Testis (tissue), 3 donors: ENCODE results near the gene MISP. TPM values are rescaled to one million over a fixed set of nuclear protein-coding genes. Genes with fewer than 3 reads are reported as not detected.
"Not testable (repeated sequence)": the region's sequence is repeated elsewhere in the genome, so short reads cannot be mapped to it uniquely, and the experiment has no call there.

Experiments
- DNase-seq: peaks from one replicate; pipeline ENCODE4 v3.0.0-alpha.2; 2019
- H3K27ac ChIP-seq, 2 donors: fragments of 200-600 bp; sonication (generic); one replicate each; pipeline ENCODE4 v1.5.1; 2019
- H3K27me3 ChIP-seq: fragments of 200-600 bp; sonication (generic); one replicate; pipeline ENCODE4 v1.5.1; 2019
- H3K36me3 ChIP-seq: fragments of 200-600 bp; sonication (generic); one replicate; pipeline ENCODE4 v1.5.1; 2017; ENCODE audit warnings: low read depth; ENCODE audit errors: missing control alignments
- H3K4me1 ChIP-seq: fragments of 200-600 bp; sonication (generic); one replicate; pipeline ENCODE4 v1.5.1; 2019
- H3K4me3 ChIP-seq, 2 donors: fragments of 200-600 bp; sonication (generic); one replicate each; pipeline ENCODE4 v1.5.1; 2017 to 2019
- H3K9me3 ChIP-seq: fragments of 200-600 bp; sonication (generic); one replicate; pipeline ENCODE4 v1.5.1; 2017
- POLR2A ChIP-seq: fragments of 450-650 bp; IDR thresholded peaks from one replicate; pipeline ENCODE4 v1.6.1; 2017; ENCODE audit warnings: antibody characterized with exemption, mild to moderate bottlenecking, moderate library complexity
- WGBS, 2 donors: methylation state at CpG; one replicate each; pipeline ENCODE4 v1.1.5; 2018; 5-methylcytosine and 5-hydroxymethylcytosine counted together
- intact Hi-C: fragments of 100-400 bp; cut with DNase I; formaldehyde crosslinking; loops from one replicate; pipeline ENCODE4 v1.15.1; 2023; ENCODE audit warnings: low total_unique reads
- polyA plus RNA-seq: library from polyadenylated mRNA; stranded (reverse); fragments of 350-450 nt; fragmentation: Illumina TruSeq; extraction: RNeasy Lipid Tissue Mini Kit (QIAGEN cat#74804); gene quantifications from one replicate; pipeline ENCODE4 v1.2.3, GENCODE V29; 2014; ENCODE audit warnings: low read depth, low replicate concordance; ENCODE audit not compliant: insufficient read depth
- total RNA-seq, 2 donors: library from RNA; depleted of rRNA; stranded (reverse); fragments of >200 nt; gene quantifications; one replicate each; pipeline ENCODE4 v1.2.3, GENCODE V29; 2016
- TF ChIP-seq, protein P1 (sequence below), 3 experiments: fragments of 450-650 bp in 2 of 3; fragments of 200-600 bp in 1 of 3; sonication (generic) in 1 of 3; IDR thresholded peaks; one replicate each; pipeline ENCODE4 v1.5.1; 2016 to 2019; ENCODE audit warnings: antibody characterized with exemption in 3 of 3, mild to moderate bottlenecking in 2 of 3, moderate library complexity in 1 of 3

Gene MISP
- total and polyA plus RNA-seq, 3 donors from 2014 or later: 1.1 to 3.1 (median 1.1) TPM

DNA sequence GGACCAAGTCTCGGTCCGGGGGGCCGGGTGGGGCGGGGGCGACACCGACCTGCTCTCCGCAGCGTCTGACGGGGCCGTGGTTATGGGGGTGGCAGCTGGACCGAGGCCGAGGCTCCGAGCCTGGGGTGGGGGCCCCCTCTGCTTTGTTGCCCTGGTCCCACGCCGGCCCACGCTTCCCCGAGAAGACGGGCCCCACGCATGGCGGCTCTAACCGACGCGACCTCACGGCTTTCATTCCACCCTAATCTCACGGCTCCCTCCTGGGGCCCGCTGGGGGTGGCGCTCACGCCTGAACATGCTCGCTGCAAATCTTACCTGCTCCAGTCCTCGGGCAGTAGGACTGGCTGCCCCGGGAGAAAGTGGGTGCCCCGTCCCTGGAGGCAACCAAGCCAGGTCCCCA is 14.8 kb upstream of the MISP start:
- TF ChIP-seq, protein P1, sequence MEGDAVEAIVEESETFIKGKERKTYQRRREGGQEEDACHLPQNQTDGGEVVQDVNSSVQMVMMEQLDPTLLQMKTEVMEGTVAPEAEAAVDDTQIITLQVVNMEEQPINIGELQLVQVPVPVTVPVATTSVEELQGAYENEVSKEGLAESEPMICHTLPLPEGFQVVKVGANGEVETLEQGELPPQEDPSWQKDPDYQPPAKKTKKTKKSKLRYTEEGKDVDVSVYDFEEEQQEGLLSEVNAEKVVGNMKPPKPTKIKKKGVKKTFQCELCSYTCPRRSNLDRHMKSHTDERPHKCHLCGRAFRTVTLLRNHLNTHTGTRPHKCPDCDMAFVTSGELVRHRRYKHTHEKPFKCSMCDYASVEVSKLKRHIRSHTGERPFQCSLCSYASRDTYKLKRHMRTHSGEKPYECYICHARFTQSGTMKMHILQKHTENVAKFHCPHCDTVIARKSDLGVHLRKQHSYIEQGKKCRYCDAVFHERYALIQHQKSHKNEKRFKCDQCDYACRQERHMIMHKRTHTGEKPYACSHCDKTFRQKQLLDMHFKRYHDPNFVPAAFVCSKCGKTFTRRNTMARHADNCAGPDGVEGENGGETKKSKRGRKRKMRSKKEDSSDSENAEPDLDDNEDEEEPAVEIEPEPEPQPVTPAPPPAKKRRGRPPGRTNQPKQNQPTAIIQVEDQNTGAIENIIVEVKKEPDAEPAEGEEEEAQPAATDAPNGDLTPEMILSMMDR (IDR thresholded peaks at IDR 0.05): no peak
- TF ChIP-seq POLR2A: no peak
- Histone ChIP-seq H3K4me1 (no peaks in the 10 kb centered on the region), H3K9me3 (no peaks in the 10 kb centered on the region), H3K27me3 (no peaks in the 10 kb centered on the region), H3K27ac (no peak overlapping the region), H3K36me3 (no peaks in the 10 kb centered on the region), H3K4me3 (no peak overlapping the region)
- no peak for DNase-seq
- WGBS, 2 donors: 89 to 91% methylated on average over 29 to 32 of the region's 32 CpGs
- intact Hi-C loops: no loop called here

DNA sequence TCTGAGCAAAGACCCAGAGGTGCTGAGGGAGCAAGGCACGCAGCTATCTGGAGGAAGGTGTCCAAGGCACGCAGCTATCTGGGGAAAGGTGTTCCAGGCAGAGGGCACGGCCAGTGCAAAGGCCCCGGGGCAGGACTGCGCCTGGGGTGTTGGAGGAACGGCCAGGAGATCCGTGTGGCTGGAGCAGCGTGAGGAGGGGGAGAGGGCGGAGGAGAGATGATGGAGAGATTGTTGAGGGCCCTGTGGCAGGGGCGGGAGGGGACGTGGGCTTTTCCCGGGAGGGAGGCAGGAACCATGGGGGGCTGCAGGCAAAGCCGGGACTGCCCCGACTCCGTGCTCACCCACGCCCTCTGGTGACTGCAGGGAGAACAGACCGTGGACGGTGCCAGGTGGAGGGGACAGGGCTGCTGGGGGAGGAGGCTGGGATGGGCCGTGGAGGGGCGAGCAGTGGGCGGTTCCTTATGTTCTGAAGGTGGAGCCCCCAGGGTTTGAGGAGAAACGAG is 13.3 kb upstream of the MISP start:
- Histone ChIP-seq H3K27ac (no peak overlapping the region), H3K4me3 (no peak overlapping the region), H3K9me3 (no peaks in the 10 kb centered on the region), H3K4me1 (no peaks in the 10 kb centered on the region), H3K36me3 (no peaks in the 10 kb centered on the region), H3K27me3 (no peaks in the 10 kb centered on the region)
- 60 to 62% methylated on average over 22 of the region's 22 CpGs for WGBS, 2 donors
- TF ChIP-seq, protein P1 (IDR thresholded peaks at IDR 0.05): peak in 2 of 3 experiments; percentile 32 to 41
- TF ChIP-seq POLR2A: no peak
- intact Hi-C loops: no loop called here
- no peak for DNase-seq

DNA sequence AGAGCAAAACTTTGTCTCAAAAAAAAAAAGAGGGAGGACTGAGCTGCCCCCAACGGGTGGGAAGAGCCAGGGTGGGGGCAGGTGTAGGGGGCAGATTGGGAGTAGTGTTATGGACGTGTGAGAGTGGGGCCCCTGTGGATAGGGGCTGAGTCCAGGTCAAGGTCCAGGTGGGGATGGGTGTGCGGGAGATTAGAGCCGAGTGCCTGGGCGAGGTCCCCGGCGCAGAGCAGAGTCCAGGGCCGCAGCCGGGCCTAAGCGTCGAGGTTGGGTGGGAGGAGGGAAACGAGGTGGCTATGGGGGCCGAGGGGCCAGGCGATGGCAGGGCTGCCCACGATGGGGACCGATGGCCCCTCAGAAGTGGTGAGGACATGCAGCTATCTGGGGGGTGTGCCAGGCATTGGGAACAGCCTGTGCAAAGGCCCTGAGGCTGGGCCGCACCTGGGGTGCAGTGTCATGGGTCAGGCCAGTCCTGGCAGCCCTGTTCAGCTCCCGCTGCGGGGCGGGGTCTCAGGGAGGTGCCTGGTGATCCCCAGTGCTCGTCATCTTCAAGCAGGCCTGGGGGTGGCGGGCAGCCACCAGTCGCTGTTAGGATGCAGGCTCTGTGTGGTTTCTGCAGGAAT is 12.3 kb upstream of the MISP start:
- Histone ChIP-seq H3K36me3 (no peaks in the 10 kb centered on the region), H3K9me3 (no peaks in the 10 kb centered on the region), H3K27me3 (no peaks in the 10 kb centered on the region), H3K4me1 (no peaks in the 10 kb centered on the region), H3K27ac (no peak overlapping the region), H3K4me3 (no peak overlapping the region)
- WGBS, 2 donors: 87 to 88% methylated on average over 21 to 23 of the region's 23 CpGs
- no peak for DNase-seq
- TF ChIP-seq, protein P1 (IDR thresholded peaks at IDR 0.05): no peak
- no peak for TF ChIP-seq POLR2A
- intact Hi-C loops: no loop called here

DNA sequence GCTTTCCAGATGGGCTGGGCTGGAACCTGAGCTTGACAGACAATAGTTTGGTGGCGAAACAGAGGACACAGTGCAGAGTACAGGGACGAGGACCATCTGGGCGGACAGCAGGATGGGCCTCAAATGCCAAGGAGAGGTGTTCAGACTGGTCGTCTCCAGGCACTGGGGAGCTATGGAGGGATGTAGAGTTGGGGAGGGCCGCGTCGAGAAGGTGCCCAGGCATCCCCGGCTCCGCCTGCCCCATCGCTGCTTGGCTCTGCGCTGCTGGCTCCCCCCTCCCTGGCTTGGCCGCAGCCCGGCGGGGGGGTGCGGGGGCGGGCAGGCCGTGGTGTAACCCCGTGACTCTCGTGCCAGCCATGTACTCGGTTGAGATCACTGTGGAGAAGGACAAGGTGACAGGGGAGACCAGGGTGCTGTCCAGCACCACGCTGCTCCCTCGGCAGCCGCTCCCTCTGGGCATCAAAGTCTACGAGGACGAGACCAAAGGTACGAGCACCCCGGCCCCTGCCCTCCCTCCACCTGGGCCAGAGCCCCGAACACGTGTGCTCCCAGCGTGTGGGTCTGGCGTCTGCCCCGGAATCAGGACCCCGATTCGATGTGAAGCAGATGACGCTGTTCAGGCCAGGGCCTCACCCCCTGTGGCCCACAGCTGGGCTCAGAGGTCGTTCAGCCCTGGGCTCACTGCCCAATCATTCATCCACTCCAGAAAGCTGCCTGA is 10.8 kb upstream of the MISP start:
- intact Hi-C loops: no loop called here
- H3K9me3 ChIP-seq: no peaks in the 10 kb centered on the region
- WGBS, 2 donors: 88 to 92% methylated on average over 20 to 33 of the region's 36 CpGs

DNA sequence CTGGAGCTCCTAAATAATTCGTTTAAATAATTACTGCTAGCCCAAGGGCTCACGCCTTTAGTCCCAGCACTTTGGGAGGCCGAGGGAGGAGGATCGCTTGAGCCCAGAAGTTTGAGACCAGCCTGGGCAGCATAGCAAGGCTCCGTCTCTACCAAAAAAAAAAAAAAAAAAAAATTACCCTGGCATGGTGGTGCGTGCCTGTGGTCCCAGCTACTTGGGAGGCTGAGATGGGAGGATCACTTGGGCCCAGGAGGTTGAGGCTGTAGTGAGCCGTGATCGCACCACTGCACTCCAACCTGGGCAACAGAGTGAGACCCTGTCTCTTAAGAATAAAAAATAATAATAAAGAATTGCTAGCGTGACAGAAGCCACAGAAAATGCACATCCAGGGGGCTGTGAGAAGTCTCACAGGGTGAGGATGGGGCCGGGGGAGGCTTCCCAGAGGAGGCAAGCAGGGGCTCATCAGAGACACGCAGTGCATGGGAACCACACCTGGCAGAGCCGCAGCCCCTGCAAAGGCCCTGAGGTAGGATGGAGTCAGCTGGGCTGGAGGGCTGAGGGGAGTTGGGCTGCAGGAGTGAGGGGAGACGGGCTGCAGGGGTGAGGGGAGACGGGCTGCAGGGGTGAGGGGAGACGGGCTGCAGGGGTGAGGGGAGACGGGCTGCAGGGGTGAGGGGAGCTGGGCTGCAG is 10.0 kb upstream of the MISP start:
- intact Hi-C loops, DNase-seq: not testable (repeated sequence)

More for the DNA sequence above, 10.8 kb upstream of the MISP start:
- TF ChIP-seq, protein P1 (IDR thresholded peaks at IDR 0.05): no peak
- TF ChIP-seq POLR2A: no peak
- H3K27me3 ChIP-seq: no peaks in the 10 kb centered on the region
- no peaks in the 10 kb centered on the region for H3K4me1 ChIP-seq
- no peak overlapping the region for H3K27ac ChIP-seq
- no peak for DNase-seq
- no peak overlapping the region for H3K4me3 ChIP-seq
- no peaks in the 10 kb centered on the region for H3K36me3 ChIP-seq

More for the DNA sequence above, 10.0 kb upstream of the MISP start:
- not testable (repeated sequence) for H3K9me3 ChIP-seq, H3K4me1 ChIP-seq, H3K36me3 ChIP-seq, H3K4me3 ChIP-seq, H3K27ac ChIP-seq, H3K27me3 ChIP-seq
- 79 to 84% methylated on average over 14 to 16 of the region's 16 CpGs for WGBS, 2 donors
